GM19372 (cell line): ENCODE data around the gene TCL1B.

Source experiments
- ATAC-seq: cut with Tn5 transposase; IDR thresholded peaks from one replicate; pipeline ENCODE4 v1.9.1; 2021; ENCODE audit warnings: mild to moderate bottlenecking, low read depth, moderate library complexity; ENCODE audit not compliant: unreplicated experiment

Gene TCL1B

DNA sequence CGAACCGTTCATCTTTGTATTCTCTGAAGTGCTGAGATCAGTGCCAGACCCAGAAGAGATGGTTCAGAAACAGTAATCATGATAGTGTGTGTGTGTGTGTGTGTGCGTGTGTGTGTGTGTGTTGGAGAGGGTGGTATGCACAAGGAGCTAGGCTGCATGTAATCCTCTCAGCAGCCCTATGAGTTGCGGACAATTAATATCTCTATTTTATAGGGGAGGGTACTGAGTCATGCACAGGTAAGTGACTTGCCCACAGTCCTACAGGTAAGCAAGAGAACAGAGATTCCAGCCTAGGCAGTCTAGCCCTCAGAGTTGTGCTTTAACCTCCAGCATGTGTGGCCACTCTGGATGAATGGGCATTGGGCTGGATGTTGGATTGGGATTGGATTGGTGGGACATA is 55.6 kb downstream of the TCL1B start:
- no peak for ATAC-seq
